ENCODE results near the gene MPZL2. TPM values are rescaled to one million over a fixed set of nuclear protein-coding genes. Genes with fewer than 3 reads are reported as not detected.

The MPZL2 gene
- total and polyA plus RNA-seq, 2 of the 8 experiments (the other 6 are each of a cell fraction or from before 2014, with no cell fraction given), result 2.4 to 3.2 TPM

GRCh38 chr11:118304568-118305248 is 40.6 kb upstream of the MPZL2 start, which contains the start of gene CD3E (continued):
- TF ChIP-seq RAD21 (IDR thresholded peaks at IDR 0.05 in 1 of 2, conservative IDR thresholded peaks at IDR 0.05 in 1 of 2; ENCODE audit: low read depth in 2 of 2, low read length in 2 of 2), result no peak
- TF ChIP-seq HDAC2 (IDR thresholded peaks at IDR 0.05; ENCODE audit: borderline replicate concordance in 1 of 2, low read depth in 2 of 2, low read length in 2 of 2), result no peak

Data from H1 (cell line).